Lower leg skin (tissue), 3 donors: ENCODE measurements around the gene RASGRP2.

Experiments
- CTCF ChIP-seq, 3 donors: fragments of 450-650 bp; IDR thresholded peaks; one replicate each; pipeline ENCODE4 v1.5.1; 2016; ENCODE audit warnings: antibody characterized with exemption in 3 of 3, mild to moderate bottlenecking in 3 of 3, moderate library complexity in 2 of 3
- POLR2A ChIP-seq, 2 donors: fragments of 450-650 bp; IDR thresholded peaks; one replicate each; pipeline ENCODE4 v1.6.1; 2016 to 2017; ENCODE audit warnings: antibody characterized with exemption in 2 of 2, mild to moderate bottlenecking in 1 of 2, moderate library complexity in 1 of 2

GRCh38 chr11:64745189-64745520 lies 1.2 kb upstream of the RASGRP2 start:
- TF ChIP-seq POLR2A (IDR thresholded peaks at IDR 0.05) (no peak), CTCF (IDR thresholded peaks at IDR 0.05) (no peak)
